ENCODE measurements around the gene SEC22A. TPM values are rescaled to one million over a fixed set of nuclear protein-coding genes. Genes with fewer than 3 reads are reported as not detected.

Gene SEC22A
- total and polyA plus RNA-seq, 9 donors, result 10.2 to 45.3 (median 19.9) TPM

DNA sequence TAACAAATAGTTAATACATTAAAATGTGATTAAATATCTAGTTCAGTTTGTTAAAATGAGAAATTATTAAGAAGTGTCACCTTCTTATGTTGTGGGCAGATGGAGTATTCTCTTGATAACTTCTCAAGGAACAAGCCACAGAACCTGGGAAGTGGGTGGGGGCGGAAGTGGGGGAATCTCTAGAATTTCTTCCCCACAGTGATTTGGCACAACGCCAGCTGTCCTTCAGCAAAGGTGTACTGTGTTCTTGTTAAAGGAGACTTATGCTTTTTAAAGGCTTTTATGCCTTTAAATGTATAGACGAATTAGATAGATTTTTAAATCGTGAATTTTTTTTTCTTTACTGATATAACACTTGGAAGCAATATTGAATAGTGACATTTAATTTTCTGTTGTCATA lies 42.4 kb downstream of the SEC22A start:
- intact Hi-C loops (cut with DNase I), result no loop called here
- Histone ChIP-seq H3K4me1 (ENCODE audit: insufficient read depth) (peaks cover 3% of the 10 kb centered on the region), H3K4me3 (no peak overlapping the region), H3K36me3 (no peaks in the 10 kb centered on the region), H3K27me3 (no peaks in the 10 kb centered on the region), H3K27ac (no peak overlapping the region), H3K9me3 (no peaks in the 10 kb centered on the region)
- WGBS, 3 donors, result 63 to 73% (median 69%) methylated on average over 4 of the region's 4 CpGs
- TF ChIP-seq POLR2A (IDR thresholded peaks at IDR 0.05) (no peak), EP300 (IDR thresholded peaks at IDR 0.05) (no peak)
- peak in 1 of 5 donors; percentile 21 for DNase-seq

DNA sequence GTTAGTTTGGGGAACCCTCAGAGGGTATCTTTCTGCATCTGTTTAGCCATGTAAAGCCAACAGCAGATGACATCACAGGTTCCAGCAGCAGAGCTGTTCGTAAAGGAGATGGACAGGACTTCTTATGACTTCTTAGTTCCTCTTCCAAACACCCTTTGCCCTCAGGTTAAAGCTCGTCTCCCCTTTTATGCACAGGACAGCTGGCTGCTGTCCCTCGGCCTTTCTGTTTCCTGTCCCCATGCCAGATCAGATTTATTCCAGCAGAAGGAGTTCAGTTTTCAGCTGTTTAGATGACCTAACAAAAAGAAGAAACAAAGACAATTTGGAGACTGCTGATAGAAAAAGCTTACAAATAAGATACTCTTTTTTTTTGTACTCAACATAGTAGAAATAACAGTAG lies 45.1 kb downstream of the SEC22A start:
- H3K27me3 ChIP-seq, result no peaks in the 10 kb centered on the region
- TF ChIP-seq, protein P1, sequence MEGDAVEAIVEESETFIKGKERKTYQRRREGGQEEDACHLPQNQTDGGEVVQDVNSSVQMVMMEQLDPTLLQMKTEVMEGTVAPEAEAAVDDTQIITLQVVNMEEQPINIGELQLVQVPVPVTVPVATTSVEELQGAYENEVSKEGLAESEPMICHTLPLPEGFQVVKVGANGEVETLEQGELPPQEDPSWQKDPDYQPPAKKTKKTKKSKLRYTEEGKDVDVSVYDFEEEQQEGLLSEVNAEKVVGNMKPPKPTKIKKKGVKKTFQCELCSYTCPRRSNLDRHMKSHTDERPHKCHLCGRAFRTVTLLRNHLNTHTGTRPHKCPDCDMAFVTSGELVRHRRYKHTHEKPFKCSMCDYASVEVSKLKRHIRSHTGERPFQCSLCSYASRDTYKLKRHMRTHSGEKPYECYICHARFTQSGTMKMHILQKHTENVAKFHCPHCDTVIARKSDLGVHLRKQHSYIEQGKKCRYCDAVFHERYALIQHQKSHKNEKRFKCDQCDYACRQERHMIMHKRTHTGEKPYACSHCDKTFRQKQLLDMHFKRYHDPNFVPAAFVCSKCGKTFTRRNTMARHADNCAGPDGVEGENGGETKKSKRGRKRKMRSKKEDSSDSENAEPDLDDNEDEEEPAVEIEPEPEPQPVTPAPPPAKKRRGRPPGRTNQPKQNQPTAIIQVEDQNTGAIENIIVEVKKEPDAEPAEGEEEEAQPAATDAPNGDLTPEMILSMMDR (IDR thresholded peaks at IDR 0.05), result no peak
- TF ChIP-seq EP300 (IDR thresholded peaks at IDR 0.05) (no peak), POLR2A (IDR thresholded peaks at IDR 0.05) (no peak)
- H3K9me3 ChIP-seq, result no peaks in the 10 kb centered on the region
- H3K4me3 ChIP-seq, result no peak overlapping the region
- H3K36me3 ChIP-seq, result no peaks in the 10 kb centered on the region
- peaks cover 3% of the 10 kb centered on the region for H3K4me1 ChIP-seq (ENCODE audit: insufficient read depth)
- no peak overlapping the region for H3K27ac ChIP-seq
- no peak for DNase-seq
- WGBS, 3 donors, result 45 to 61% (median 57%) methylated on average over 3 of the region's 3 CpGs
- intact Hi-C loops (cut with DNase I), result no loop called here

- Histone ChIP-seq H3K9me3 (no peaks in the 10 kb centered on the region), H3K4me3 (no peak overlapping the region), H3K27ac (no peak overlapping the region), H3K27me3 (no peaks in the 10 kb centered on the region), H3K4me1 (ENCODE audit: insufficient read depth) (no peaks in the 10 kb centered on the region), H3K36me3 (no peaks in the 10 kb centered on the region)
- TF ChIP-seq POLR2A (IDR thresholded peaks at IDR 0.05) (no peak), EP300 (IDR thresholded peaks at IDR 0.05) (no peak)
- TF ChIP-seq, protein P1 (IDR thresholded peaks at IDR 0.05), result no peak
- 76 to 80% (median 79%) methylated on average over 2 of the region's 2 CpGs for WGBS, 3 donors
- no peak for DNase-seq
- intact Hi-C loops (cut with DNase I), result no loop called here
Observed at GRCh38 chr3:123256256-123256655, 54.5 kb downstream of the SEC22A start.

DNA sequence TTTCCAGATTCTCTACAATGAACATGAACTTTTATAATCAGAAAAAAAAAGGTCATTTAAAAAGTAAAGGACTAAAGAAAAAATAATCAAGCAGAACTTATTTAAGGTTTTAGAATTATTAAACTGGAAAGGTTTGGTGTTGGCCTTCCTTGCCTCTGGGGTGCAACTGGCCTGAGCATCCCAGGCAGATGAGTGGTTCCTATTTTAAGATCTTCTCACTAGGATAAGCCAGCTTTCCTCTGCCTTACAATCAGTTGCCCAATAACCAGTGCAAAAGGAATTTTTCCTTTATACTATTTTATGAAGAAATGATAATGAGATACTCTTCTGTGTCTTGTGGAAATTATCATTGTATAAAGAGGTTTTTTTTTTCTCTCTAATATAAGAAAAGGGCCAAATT lies 56.6 kb downstream of the SEC22A start:
- Histone ChIP-seq H3K4me1 (ENCODE audit: insufficient read depth) (no peaks in the 10 kb centered on the region), H3K36me3 (no peaks in the 10 kb centered on the region), H3K27ac (no peak overlapping the region), H3K27me3 (no peaks in the 10 kb centered on the region), H3K9me3 (no peaks in the 10 kb centered on the region), H3K4me3 (no peak overlapping the region)
- TF ChIP-seq POLR2A (IDR thresholded peaks at IDR 0.05) (no peak), EP300 (IDR thresholded peaks at IDR 0.05) (no peak)
- TF ChIP-seq, protein P1 (IDR thresholded peaks at IDR 0.05), result no peak
- intact Hi-C loops (cut with DNase I), result no loop called here
- DNase-seq, result no peak

DNA sequence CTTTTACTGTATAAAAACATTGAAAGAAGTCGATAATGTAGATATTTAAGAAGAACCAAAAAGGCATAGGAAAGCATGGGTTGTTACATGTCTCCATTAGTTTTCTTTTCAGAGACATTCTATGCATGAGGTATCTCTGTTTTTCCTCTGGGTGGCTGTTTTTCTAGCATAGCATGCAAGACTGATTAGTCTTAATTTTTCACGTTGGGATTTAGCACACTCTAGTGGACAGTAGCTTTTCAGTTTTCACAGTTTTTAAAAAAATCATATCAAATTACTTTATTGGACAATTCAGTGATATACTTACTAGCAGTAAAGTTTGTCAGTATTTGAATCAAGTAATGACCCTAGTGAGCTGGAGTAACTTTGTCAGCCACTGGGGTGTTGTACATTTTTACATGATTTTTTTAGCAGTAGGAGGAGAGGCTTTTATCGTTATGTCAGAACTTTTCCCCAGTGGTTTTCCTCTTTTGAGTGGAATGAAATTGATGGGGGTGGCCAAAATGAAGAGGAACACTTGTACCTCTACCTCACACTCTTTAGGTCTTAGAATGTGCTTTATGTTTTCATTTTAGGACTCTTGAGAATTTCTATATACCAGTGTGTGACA lies 57.2 kb downstream of the SEC22A start:
- H3K4me3 ChIP-seq, result no peak overlapping the region
- H3K27ac ChIP-seq, result no peak overlapping the region
- no peaks in the 10 kb centered on the region for H3K4me1 ChIP-seq (ENCODE audit: insufficient read depth)
- 34 to 42% (median 37%) methylated on average over 3 of the region's 3 CpGs for WGBS, 3 donors
- intact Hi-C loops (cut with DNase I), result no loop called here
- no peaks in the 10 kb centered on the region for H3K36me3 ChIP-seq
- H3K9me3 ChIP-seq, result no peaks in the 10 kb centered on the region
- DNase-seq, result no peak
- no peaks in the 10 kb centered on the region for H3K27me3 ChIP-seq
- TF ChIP-seq POLR2A (IDR thresholded peaks at IDR 0.05), result no peak
- no peak for TF ChIP-seq EP300 (IDR thresholded peaks at IDR 0.05)
- TF ChIP-seq, protein P1 (IDR thresholded peaks at IDR 0.05), result peak; percentile 28 to 63 (median 60)
